DMS153 treated with DMSO at 0.1 percent for 48 hours (cell line): Measurements from ENCODE around the gene ANXA3.
"Not testable (repeated sequence)": the region's sequence is repeated elsewhere in the genome, so short reads cannot be mapped to it uniquely, and the experiment has no call there.

Experiments used
- DNase-seq: peaks from one replicate; lab custom pipeline; 2025; ENCODE audit not compliant: unreplicated experiment; lab: John Stamatoyannopoulos, UW

ANXA3 gene

DNA sequence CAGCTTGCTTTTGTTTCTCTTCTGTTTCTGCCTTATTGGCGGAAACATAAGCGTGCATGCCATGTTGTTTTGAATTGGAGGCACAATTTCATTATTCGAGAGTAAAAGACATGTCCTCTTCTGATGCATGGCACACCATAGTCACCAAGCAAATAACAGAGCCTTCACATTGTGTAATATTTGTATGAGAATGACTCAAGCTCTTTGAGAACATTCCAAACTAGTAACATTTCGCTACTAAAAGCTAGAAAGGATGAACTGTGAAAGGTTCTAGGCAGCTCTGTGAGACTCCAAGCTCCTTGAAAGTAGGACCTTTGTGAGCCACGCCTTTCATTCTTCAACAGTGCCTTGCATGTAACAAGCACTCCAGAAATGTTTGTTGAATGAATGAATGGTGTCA is 9.2 kb upstream of the ANXA3 start:
- no peak for DNase-seq

DNA sequence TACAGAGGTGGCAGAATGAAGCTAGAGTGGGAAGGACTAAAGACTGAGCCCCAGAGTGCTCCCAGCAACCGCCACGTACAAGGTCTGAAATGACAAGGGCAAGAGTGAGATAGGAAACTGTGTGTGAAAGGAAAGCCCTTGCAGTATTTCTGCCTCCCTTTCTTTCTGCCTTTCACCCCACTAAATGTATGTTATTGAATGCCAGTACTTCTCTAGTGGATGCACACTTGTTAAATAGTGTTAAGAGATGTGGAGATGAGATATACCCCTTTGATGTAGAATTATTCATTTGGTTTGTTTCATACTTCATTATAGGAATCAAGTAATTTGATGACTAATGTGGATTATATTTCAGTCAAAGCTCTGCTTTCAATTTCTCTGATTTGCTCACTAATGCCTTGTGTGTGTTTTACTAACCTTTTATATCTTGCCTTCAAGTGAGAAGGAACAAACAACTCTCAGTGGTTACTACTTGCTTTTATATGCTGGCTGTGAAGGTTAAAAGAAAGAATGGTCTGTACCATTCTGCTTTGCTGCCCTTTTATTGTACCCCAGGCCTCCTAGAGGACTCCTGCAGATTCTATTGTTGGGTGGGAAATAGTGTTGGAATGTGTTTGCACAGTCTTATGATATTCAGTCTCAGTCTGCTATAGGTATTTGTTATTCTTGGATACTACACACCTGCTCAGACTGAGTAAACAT is 8.0 kb upstream of the ANXA3 start:
- no peak for DNase-seq

DNA sequence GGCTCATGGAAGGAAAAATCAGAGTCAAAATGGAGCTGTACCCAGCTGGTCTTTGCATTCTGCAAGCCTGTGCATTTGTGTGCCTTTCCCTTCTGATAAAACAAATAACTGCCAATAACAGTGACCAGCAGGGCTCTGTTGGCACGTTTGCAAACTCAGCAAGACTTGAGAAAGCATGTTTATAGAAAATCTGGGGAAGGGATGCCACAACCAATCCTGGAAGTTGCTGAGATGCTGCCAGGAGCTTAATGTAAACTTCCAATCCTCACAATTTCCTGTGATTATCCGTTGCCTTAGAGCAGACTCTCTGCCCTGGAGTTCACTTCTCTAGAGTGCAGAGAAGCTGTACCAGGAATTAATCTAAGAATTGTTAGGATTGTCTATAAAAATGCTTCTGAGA is 6.9 kb upstream of the ANXA3 start:
- no peak for DNase-seq

GRCh38 chr4:78545275-78546246 is 6.0 kb upstream of the ANXA3 start:
- DNase-seq = no peak

DNA sequence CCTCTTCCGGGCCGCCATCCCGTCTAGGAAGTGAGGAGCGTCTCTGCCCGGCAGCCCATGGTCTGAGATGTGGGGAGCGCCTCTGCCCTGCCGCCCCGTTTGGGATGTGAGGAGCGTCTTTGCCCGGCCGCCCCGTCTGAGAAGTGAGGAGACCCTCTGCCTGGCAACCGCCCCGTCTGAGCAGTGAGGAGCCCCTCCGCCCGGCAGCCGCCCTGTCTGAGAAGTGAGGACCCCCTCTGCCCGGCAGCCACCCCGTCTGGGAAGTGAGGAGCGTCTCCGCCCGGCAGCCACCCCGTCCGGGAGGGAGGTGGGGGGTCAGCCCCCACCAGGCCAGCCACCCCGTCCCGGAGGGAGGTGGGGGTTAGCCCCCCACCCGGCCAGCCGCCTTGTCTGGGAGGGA is 3.7 kb upstream of the ANXA3 start:
- DNase-seq = not testable (repeated sequence)

GRCh38 chr4:78548889-78549288 is 2.7 kb upstream of the ANXA3 start:
- not testable (repeated sequence) for DNase-seq

DNA sequence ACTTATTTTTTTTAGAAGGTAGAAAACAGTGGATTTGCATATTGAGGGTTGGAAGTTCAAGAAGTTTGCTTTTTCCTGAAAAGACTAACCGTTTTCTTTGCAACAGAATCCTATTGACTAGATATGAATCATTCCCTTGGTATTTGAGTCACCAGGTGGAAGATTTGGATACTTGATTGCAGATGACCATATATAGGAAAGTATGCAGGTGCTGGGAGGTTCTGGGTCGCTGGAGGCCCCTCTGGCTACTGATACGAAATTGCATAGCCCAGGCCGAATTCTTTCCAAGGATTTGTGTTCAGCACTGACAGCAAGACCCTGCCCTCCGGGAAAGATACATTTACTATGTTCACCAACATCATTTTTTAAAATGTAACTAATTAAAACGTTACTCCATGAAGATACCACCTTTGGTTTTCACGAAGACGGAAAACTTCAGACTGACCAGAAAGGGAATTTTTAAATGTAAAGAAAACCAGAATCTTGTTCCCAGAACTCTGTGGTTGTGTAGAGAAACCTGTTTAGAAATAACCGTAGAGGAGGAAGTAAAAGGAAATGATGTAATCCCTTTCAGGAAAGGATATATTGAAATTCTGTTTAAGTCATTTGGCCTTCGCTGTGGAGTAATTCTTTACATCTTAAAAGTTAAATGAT is 946 bp downstream of the ANXA3 start:
- no peak for DNase-seq

GRCh38 chr4:78553043-78553396 is 1.4 kb downstream of the ANXA3 start:
- no peak for DNase-seq

DNA sequence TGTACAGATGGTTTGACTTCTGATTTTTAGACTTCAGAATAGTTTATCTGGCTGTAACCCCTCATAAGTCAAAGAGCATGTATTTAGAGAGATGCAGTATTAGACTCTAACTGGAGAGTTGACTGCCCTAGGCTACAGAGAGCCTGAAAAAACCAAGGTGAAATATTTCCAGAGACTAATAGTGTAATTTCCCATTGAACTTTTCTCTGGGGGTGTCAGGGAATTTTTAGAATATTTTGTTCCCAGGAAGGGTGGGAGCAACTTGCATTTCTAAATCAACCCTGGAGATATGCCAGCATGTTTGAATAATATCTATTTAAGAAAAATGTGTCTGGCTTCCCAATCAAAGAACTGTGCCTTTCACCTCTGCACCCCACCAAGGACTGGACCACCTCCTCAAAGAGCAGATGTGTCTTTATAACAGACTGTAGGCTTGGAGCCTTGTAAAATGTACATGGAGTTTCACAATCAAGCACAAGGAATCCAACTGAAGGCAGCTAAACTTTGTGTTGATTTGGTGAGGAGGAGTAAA is 2.0 kb downstream of the ANXA3 start:
- DNase-seq = no peak

DNA sequence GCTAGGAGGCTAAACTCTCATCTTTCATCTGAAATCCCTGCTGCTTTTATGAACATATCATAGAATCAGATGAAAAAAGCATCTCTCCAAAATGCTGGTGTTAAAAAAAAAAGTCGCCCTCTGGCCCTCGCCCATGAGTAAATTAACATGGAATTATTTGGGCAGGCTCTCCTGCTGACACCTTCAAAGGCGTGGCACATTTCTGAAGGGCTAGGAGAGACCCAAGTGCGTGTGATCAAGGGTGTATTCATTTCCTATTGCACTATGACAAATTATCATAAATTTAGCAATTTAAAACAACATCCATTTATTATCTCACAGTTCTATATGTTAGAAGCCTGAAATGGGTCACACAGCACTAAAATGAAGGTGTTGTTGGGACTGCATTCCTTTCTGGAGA is 5.1 kb downstream of the ANXA3 start:
- DNase-seq = no peak

GRCh38 chr4:78557841-78558240 is 6.3 kb downstream of the ANXA3 start:
- no peak for DNase-seq

DNA sequence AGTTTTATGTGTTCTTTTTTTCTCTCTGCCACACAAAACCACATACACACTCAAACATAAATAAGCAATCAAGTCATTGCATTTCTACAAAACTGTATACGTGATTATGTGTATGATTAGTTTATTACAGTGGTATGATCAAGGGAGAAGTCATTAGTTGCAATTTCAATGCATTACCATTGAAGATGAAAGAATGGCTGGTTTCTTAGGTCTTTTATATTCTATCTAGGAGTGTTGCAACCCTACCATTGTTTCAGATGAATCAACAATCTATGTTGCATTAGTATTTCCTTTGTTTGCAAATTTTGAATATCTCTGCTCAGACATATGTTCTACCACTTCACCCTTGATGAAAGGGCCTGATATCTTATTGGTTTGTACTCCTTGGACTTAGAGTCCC is 6.8 kb downstream of the ANXA3 start:
- no peak for DNase-seq

- DNase-seq = no peak
Observed at GRCh38 chr4:78560296-78560963, 8.9 kb downstream of the ANXA3 start.

DNA sequence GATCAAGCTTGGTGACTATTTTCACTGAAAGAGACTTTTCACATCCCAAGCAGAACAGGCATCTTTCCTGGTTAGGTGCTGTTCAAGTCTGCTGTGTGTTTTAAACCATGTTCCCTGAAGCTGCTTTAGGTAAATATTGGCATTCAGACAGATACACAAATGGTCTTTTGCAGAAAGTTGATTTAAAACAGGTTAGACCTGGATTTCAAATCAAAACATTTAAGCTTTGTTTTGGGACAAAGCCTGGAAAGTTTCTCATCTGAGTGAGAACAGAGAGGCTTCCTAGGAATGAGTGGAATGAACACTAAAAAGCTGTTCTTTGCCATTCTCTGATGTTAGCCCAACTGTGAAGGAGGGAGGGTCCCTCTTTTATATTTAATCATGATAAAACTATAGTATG is 10.1 kb downstream of the ANXA3 start:
- no peak for DNase-seq

- DNase-seq = no peak
Observed at GRCh38 chr4:78562687-78563086, 11.1 kb downstream of the ANXA3 start.

DNA sequence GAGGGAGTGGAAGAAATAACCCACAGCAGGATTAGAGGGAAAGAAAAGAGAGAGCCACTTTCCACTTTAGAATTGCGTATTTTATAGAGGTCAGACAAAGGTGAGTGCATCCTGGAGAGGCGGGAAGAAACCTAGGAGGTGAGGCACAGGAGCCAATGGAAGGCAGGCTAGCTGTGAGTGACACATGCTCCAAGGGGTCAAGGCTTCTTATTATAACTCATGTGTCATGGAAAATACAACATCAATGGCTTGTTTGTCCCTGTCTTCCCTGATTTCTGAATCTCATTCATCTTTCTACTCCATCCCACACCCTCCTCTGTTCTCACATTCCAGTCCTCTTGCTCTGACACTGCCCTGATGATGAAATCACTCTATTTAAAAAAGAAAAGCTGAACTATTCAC is 14.4 kb downstream of the ANXA3 start:
- DNase-seq = no peak

DNA sequence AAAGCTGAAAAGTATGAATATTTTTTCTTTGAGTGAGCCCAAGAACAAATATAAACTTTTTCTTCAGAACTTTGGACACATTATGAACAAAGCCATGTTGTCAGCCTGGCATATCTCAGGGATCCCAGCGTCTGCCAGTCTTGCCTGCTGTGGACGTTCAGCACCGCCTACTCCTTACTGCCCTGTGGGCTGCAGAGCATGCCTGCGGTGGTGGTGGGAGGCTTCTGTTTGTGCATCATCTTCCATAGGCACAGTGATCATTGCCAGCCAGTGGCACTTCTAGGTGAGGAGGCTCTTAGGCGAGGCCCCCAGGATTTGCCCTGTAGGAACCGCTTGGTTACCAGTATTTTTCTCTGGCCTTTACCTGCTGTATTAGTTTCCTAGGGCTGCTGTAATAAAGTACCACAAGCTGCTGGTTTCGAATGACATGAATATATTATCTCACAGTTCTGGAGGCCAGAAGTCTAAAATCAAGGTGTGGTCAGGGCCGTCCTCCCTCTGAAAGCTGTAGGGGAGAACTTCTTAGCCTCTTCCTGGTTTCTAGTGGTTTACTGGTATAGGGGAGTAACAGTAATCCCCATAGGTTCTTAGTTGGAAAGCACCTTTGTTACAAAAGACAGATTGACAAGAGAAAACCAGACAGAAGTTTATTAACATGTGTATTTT is 15.4 kb downstream of the ANXA3 start:
- DNase-seq = no peak

DNA sequence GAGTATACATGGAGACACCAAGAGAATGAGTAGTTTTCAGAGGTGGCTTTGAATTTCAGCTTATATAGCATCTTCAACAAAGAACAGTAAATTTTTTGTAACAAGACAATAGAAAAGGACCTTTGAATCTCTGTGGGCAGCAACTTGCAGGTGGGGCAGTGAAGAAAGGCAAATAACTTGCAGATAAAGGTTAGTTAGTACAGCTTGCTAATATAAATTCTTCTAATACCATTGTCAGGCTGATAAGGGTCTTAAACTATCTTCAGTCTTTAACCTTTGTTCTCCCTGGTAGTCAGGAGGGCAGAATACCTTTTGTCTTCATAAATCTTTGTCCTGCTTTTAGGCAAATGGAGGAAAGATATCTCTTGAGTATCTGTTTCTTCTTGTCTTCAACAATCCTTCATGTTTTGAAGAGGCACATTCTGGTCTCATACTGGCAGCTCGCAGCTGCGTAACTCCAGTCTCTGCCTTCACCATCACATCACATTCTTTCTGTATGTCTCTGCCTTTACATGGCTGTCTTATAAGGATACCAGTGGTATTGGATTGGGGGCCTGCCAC is 16.0 kb downstream of the ANXA3 start:
- DNase-seq = no peak

DNA sequence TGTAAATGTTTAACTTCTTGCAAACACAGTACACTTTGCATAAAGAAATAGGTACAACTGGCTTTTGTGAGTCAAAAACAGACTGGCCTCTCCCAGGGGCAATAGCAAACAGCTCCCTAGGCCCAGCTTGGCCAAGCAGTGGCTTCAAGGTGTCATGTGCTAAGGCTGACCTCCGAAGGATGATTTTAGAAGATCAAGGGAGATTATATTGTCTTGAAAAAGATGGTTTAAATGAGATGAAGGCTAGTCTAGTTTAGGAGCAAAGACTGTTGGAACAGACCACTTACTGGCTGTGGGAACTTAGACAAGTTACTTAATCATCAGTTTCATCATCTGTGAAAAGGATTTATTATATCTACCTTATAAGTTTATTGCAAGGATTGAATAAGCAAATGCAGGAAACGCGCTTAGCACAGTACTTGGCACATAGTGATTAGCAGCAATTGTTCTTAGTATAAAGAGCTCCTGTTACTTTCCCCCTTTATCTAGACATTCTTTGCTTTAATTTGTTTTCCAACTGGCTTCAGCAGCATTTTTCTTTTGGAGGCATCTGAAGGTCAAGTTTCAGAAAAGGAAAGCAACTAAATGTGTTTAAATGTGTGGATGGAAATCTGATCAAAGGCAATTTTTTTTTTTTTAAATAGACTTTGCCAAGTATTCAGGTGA is 17.2 kb downstream of the ANXA3 start:
- DNase-seq = no peak
